GM21423 (cell line): ENCODE data around the gene LGALS4.
"Not testable (repeated sequence)": the region's sequence is repeated elsewhere in the genome, so short reads cannot be mapped to it uniquely, and the experiment has no call there.

ENCODE experiments used
- ATAC-seq: cut with Tn5 transposase; IDR thresholded peaks from one replicate; pipeline ENCODE4 v1.9.1; 2021; ENCODE audit warnings: mild to moderate bottlenecking, moderate library complexity; ENCODE audit not compliant: unreplicated experiment

The LGALS4 gene

GRCh38 chr19:38826856-38827551 lies 14.3 kb upstream of the LGALS4 start:
- no peak for ATAC-seq

GRCh38 chr19:38825936-38826335 lies 13.2 kb upstream of the LGALS4 start:
- ATAC-seq: not testable (repeated sequence)

GRCh38 chr19:38821230-38821825 lies 8.6 kb upstream of the LGALS4 start:
- ATAC-seq: not testable (repeated sequence)

- ATAC-seq: no peak
Measured at GRCh38 chr19:38819231-38819920, 6.6 kb upstream of the LGALS4 start.

- ATAC-seq: no peak
Measured at GRCh38 chr19:38817081-38817480, 4.3 kb upstream of the LGALS4 start.

- ATAC-seq: no peak
Measured at GRCh38 chr19:38816131-38816750, 3.5 kb upstream of the LGALS4 start.

GRCh38 chr19:38815059-38816001 lies 2.6 kb upstream of the LGALS4 start:
- no peak for ATAC-seq

GRCh38 chr19:38813932-38814331 lies 1.2 kb upstream of the LGALS4 start:
- not testable (repeated sequence) for ATAC-seq

GRCh38 chr19:38813323-38813722 lies 578 bp upstream of the LGALS4 start:
- no peak for ATAC-seq

- no peak for ATAC-seq
Measured at GRCh38 chr19:38812009-38812840, 520 bp downstream of the LGALS4 start.

GRCh38 chr19:38809592-38810252 lies 3.0 kb downstream of the LGALS4 start:
- ATAC-seq: no peak

GRCh38 chr19:38808741-38809140 lies 4.0 kb downstream of the LGALS4 start:
- no peak for ATAC-seq

- ATAC-seq: not testable (repeated sequence)
Measured at GRCh38 chr19:38807374-38808098, 5.2 kb downstream of the LGALS4 start.

GRCh38 chr19:38806371-38806770 lies 6.4 kb downstream of the LGALS4 start:
- ATAC-seq: no peak

GRCh38 chr19:38805180-38805579 lies 7.6 kb downstream of the LGALS4 start:
- ATAC-seq: no peak

- no peak for ATAC-seq
Measured at GRCh38 chr19:38803543-38803942, 9.2 kb downstream of the LGALS4 start.

- no peak for ATAC-seq
Measured at GRCh38 chr19:38801359-38802095, 11.2 kb downstream of the LGALS4 start.
